ENCODE results near the gene CSF3R. TPM values are rescaled to one million over a fixed set of nuclear protein-coding genes. Genes with fewer than 3 reads are reported as not detected.

Gene CSF3R
- total RNA-seq, 1 experiment from 2014 or later = 0.26 TPM

DNA sequence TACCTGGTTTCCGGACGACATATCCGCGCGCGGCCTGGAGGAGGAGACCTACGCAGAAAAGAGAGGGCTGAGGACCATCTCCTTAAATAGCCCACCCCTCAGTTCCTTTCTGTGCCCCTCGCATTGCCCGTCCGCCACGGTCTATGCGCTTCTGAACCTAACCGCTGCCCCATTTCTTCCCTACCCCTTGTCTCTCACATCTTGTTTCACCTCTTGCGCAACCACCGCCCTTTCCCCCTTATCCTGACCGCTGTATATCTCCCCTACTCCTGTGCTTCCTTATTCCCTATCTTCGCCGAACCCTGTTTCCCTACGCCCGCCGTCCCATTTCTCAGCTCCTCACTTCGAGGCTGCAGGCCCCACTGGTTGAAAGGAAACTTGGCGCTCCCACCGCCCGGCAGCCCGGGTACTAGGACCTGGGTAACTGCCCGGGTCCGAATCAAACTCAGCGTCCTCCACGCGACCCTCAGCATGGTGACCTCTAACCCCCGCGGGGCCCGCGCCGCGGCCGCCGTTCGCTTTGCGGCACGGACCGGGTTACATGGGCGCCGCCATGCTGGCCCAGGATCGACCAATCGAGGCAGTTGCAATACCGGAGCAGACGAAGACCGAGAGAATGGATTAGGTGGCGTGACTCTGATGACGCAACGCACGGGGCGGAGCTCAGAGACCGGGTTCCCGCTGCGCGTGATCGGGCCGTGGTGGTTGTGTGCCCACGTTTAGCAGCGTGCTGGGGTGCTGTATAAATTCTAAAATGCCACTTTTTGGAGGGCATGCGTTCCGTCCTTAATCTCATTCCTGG is 18.7 kb downstream of the CSF3R start, which contains the start of gene MRPS15 (continued):
- TF ChIP-seq OVOL2 (CRISPR knock-in tag; IDR thresholded peaks at IDR 0.05; ENCODE audit: borderline replicate concordance) (no peak), NFYB (CRISPR knock-in tag; conservative IDR thresholded peaks at IDR 0.05; ENCODE audit: low read depth) (no peak), NR3C1 (CRISPR knock-in tag; conservative IDR thresholded peaks at IDR 0.05; ENCODE audit: low read depth) (no peak), ZBTB21 (CRISPR knock-in tag; IDR thresholded peaks at IDR 0.05; ENCODE audit: borderline replicate concordance) (no peak), GRHL2 (CRISPR knock-in tag; IDR thresholded peaks at IDR 0.05; ENCODE audit: insufficient replicate concordance, severe bottlenecking) (no peak), CREB1 (CRISPR knock-in tag; IDR thresholded peaks at IDR 0.05) (peak; percentile 50; the same call in 1 of the 2 replicates), ETV6 (CRISPR knock-in tag; IDR thresholded peaks at IDR 0.05) (0 out of 2 replicates have a peak, but pooled peaks have one; percentile 32)
- TF ChIP-seq, protein P1, sequence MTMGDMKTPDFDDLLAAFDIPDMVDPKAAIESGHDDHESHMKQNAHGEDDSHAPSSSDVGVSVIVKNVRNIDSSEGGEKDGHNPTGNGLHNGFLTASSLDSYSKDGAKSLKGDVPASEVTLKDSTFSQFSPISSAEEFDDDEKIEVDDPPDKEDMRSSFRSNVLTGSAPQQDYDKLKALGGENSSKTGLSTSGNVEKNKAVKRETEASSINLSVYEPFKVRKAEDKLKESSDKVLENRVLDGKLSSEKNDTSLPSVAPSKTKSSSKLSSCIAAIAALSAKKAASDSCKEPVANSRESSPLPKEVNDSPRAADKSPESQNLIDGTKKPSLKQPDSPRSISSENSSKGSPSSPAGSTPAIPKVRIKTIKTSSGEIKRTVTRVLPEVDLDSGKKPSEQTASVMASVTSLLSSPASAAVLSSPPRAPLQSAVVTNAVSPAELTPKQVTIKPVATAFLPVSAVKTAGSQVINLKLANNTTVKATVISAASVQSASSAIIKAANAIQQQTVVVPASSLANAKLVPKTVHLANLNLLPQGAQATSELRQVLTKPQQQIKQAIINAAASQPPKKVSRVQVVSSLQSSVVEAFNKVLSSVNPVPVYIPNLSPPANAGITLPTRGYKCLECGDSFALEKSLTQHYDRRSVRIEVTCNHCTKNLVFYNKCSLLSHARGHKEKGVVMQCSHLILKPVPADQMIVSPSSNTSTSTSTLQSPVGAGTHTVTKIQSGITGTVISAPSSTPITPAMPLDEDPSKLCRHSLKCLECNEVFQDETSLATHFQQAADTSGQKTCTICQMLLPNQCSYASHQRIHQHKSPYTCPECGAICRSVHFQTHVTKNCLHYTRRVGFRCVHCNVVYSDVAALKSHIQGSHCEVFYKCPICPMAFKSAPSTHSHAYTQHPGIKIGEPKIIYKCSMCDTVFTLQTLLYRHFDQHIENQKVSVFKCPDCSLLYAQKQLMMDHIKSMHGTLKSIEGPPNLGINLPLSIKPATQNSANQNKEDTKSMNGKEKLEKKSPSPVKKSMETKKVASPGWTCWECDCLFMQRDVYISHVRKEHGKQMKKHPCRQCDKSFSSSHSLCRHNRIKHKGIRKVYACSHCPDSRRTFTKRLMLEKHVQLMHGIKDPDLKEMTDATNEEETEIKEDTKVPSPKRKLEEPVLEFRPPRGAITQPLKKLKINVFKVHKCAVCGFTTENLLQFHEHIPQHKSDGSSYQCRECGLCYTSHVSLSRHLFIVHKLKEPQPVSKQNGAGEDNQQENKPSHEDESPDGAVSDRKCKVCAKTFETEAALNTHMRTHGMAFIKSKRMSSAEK (CRISPR knock-in tag; IDR thresholded peaks at IDR 0.05; ENCODE audit: borderline replicate concordance) = no peak
- TF ChIP-seq, protein P2, sequence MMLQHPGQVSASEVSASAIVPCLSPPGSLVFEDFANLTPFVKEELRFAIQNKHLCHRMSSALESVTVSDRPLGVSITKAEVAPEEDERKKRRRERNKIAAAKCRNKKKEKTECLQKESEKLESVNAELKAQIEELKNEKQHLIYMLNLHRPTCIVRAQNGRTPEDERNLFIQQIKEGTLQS (CRISPR knock-in tag; conservative IDR thresholded peaks at IDR 0.05) = peak; percentile 92; the same call in 1 of the 2 replicates
- TF ChIP-seq, protein P3, sequence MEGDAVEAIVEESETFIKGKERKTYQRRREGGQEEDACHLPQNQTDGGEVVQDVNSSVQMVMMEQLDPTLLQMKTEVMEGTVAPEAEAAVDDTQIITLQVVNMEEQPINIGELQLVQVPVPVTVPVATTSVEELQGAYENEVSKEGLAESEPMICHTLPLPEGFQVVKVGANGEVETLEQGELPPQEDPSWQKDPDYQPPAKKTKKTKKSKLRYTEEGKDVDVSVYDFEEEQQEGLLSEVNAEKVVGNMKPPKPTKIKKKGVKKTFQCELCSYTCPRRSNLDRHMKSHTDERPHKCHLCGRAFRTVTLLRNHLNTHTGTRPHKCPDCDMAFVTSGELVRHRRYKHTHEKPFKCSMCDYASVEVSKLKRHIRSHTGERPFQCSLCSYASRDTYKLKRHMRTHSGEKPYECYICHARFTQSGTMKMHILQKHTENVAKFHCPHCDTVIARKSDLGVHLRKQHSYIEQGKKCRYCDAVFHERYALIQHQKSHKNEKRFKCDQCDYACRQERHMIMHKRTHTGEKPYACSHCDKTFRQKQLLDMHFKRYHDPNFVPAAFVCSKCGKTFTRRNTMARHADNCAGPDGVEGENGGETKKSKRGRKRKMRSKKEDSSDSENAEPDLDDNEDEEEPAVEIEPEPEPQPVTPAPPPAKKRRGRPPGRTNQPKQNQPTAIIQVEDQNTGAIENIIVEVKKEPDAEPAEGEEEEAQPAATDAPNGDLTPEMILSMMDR (IDR thresholded peaks at IDR 0.05) = no peak
- TF ChIP-seq, protein P4, sequence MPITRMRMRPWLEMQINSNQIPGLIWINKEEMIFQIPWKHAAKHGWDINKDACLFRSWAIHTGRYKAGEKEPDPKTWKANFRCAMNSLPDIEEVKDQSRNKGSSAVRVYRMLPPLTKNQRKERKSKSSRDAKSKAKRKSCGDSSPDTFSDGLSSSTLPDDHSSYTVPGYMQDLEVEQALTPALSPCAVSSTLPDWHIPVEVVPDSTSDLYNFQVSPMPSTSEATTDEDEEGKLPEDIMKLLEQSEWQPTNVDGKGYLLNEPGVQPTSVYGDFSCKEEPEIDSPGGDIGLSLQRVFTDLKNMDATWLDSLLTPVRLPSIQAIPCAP (CRISPR knock-in tag; IDR thresholded peaks at IDR 0.05) = 0 out of 2 replicates have a peak, but pooled peaks have one; percentile 10
- TF ChIP-seq, protein P5, sequence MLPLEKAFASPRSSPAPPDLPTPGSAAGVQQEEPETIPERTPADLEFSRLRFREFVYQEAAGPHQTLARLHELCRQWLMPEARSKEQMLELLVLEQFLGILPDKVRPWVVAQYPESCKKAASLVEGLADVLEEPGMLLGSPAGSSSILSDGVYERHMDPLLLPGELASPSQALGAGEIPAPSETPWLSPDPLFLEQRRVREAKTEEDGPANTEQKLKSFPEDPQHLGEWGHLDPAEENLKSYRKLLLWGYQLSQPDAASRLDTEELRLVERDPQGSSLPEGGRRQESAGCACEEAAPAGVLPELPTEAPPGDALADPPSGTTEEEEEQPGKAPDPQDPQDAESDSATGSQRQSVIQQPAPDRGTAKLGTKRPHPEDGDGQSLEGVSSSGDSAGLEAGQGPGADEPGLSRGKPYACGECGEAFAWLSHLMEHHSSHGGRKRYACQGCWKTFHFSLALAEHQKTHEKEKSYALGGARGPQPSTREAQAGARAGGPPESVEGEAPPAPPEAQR (CRISPR knock-in tag; IDR thresholded peaks at IDR 0.05) = no peak
- TF ChIP-seq, protein P6, sequence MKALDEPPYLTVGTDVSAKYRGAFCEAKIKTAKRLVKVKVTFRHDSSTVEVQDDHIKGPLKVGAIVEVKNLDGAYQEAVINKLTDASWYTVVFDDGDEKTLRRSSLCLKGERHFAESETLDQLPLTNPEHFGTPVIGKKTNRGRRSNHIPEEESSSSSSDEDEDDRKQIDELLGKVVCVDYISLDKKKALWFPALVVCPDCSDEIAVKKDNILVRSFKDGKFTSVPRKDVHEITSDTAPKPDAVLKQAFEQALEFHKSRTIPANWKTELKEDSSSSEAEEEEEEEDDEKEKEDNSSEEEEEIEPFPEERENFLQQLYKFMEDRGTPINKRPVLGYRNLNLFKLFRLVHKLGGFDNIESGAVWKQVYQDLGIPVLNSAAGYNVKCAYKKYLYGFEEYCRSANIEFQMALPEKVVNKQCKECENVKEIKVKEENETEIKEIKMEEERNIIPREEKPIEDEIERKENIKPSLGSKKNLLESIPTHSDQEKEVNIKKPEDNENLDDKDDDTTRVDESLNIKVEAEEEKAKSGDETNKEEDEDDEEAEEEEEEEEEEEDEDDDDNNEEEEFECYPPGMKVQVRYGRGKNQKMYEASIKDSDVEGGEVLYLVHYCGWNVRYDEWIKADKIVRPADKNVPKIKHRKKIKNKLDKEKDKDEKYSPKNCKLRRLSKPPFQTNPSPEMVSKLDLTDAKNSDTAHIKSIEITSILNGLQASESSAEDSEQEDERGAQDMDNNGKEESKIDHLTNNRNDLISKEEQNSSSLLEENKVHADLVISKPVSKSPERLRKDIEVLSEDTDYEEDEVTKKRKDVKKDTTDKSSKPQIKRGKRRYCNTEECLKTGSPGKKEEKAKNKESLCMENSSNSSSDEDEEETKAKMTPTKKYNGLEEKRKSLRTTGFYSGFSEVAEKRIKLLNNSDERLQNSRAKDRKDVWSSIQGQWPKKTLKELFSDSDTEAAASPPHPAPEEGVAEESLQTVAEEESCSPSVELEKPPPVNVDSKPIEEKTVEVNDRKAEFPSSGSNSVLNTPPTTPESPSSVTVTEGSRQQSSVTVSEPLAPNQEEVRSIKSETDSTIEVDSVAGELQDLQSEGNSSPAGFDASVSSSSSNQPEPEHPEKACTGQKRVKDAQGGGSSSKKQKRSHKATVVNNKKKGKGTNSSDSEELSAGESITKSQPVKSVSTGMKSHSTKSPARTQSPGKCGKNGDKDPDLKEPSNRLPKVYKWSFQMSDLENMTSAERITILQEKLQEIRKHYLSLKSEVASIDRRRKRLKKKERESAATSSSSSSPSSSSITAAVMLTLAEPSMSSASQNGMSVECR (CRISPR knock-in tag; IDR thresholded peaks at IDR 0.05; ENCODE audit: borderline replicate concordance) = no peak; the same call in 1 of the 2 replicates
- TF ChIP-seq, protein P7, sequence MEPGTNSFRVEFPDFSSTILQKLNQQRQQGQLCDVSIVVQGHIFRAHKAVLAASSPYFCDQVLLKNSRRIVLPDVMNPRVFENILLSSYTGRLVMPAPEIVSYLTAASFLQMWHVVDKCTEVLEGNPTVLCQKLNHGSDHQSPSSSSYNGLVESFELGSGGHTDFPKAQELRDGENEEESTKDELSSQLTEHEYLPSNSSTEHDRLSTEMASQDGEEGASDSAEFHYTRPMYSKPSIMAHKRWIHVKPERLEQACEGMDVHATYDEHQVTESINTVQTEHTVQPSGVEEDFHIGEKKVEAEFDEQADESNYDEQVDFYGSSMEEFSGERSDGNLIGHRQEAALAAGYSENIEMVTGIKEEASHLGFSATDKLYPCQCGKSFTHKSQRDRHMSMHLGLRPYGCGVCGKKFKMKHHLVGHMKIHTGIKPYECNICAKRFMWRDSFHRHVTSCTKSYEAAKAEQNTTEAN (CRISPR knock-in tag; IDR thresholded peaks at IDR 0.05) = no peak
- TF ChIP-seq, protein P8, sequence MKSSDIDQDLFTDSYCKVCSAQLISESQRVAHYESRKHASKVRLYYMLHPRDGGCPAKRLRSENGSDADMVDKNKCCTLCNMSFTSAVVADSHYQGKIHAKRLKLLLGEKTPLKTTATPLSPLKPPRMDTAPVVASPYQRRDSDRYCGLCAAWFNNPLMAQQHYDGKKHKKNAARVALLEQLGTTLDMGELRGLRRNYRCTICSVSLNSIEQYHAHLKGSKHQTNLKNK (CRISPR knock-in tag; IDR thresholded peaks at IDR 0.05) = no peak
- TF ChIP-seq, protein P9, sequence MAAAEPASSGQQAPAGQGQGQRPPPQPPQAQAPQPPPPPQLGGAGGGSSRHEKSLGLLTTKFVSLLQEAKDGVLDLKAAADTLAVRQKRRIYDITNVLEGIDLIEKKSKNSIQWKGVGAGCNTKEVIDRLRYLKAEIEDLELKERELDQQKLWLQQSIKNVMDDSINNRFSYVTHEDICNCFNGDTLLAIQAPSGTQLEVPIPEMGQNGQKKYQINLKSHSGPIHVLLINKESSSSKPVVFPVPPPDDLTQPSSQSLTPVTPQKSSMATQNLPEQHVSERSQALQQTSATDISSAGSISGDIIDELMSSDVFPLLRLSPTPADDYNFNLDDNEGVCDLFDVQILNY (CRISPR knock-in tag; IDR thresholded peaks at IDR 0.05) = no peak
- TF ChIP-seq, protein P10, sequence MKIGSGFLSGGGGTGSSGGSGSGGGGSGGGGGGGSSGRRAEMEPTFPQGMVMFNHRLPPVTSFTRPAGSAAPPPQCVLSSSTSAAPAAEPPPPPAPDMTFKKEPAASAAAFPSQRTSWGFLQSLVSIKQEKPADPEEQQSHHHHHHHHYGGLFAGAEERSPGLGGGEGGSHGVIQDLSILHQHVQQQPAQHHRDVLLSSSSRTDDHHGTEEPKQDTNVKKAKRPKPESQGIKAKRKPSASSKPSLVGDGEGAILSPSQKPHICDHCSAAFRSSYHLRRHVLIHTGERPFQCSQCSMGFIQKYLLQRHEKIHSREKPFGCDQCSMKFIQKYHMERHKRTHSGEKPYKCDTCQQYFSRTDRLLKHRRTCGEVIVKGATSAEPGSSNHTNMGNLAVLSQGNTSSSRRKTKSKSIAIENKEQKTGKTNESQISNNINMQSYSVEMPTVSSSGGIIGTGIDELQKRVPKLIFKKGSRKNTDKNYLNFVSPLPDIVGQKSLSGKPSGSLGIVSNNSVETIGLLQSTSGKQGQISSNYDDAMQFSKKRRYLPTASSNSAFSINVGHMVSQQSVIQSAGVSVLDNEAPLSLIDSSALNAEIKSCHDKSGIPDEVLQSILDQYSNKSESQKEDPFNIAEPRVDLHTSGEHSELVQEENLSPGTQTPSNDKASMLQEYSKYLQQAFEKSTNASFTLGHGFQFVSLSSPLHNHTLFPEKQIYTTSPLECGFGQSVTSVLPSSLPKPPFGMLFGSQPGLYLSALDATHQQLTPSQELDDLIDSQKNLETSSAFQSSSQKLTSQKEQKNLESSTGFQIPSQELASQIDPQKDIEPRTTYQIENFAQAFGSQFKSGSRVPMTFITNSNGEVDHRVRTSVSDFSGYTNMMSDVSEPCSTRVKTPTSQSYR (CRISPR knock-in tag; IDR thresholded peaks at IDR 0.05) = no peak
